Esophagus (tissue), 2 donors: Measurements from ENCODE around the gene SYTL2. TPM values are rescaled to one million over a fixed set of nuclear protein-coding genes. Genes with fewer than 3 reads are reported as not detected.
A peak's percentile ranks its signal among the peaks of the same experiment; 100 is the strongest.

Source experiments
- H3K27ac ChIP-seq, 2 donors: one replicate each; pipeline ENCODE4 v1.5.1; 2013; ENCODE audit warnings: low read depth in 2 of 2, mild to moderate bottlenecking in 2 of 2, inconsistent platforms in 1 of 2, low read length in 1 of 2, moderate library complexity in 1 of 2
- H3K27me3 ChIP-seq, 2 donors: one replicate each; pipeline ENCODE4 v1.6.1; 2013; ENCODE audit warnings: low read length in 2 of 2, control low read depth in 1 of 2, mild to moderate bottlenecking in 1 of 2; ENCODE audit not compliant: insufficient read depth in 2 of 2, control insufficient read depth in 1 of 2
- H3K36me3 ChIP-seq, 2 donors: one replicate each; pipeline ENCODE4 v1.6.1; 2013; ENCODE audit warnings: low read length in 1 of 2; ENCODE audit not compliant: control insufficient read depth in 2 of 2, insufficient read depth in 2 of 2
- H3K4me1 ChIP-seq, 2 donors: one replicate each; pipeline ENCODE4 v1.6.1; 2013; ENCODE audit warnings: low read length in 1 of 2; ENCODE audit not compliant: control insufficient read depth in 2 of 2, insufficient read depth in 2 of 2
- H3K4me3 ChIP-seq, 2 donors: one replicate each; pipeline ENCODE4 v1.5.1; 2013; ENCODE audit warnings: low read length in 2 of 2, mild to moderate bottlenecking in 2 of 2, low read depth in 1 of 2, moderate library complexity in 1 of 2
- H3K9me3 ChIP-seq, 2 donors: one replicate each; pipeline ENCODE4 v1.6.1; 2013; ENCODE audit warnings: mild to moderate bottlenecking in 2 of 2, low read depth in 1 of 2, low read length in 1 of 2, moderate library complexity in 1 of 2; ENCODE audit not compliant: control insufficient read depth in 2 of 2, insufficient read depth in 1 of 2
- WGBS, 2 donors: extraction: QIAGEN DNeasy Blood & Tissue Kit; methylation state at CpG; one replicate each; pipeline ENCODE4 v1.1.7; 2013; 5-methylcytosine and 5-hydroxymethylcytosine counted together
- polyA plus RNA-seq, 2 donors: library from polyadenylated mRNA; stranded (reverse); fragments of 200-250 nt; gene quantifications; one replicate each; pipeline ENCODE4 v1.2.3, GENCODE V29; 2013
- donor health status: healthy with polysubstance abuse.
- donor health status: Bipolar disorder and iron deficiency.

SYTL2 gene
- polyA plus RNA-seq, 2 donors: 3.4 to 5.0 TPM

GRCh38 chr11:85726381-85726780 is 84.6 kb downstream of the SYTL2 start:
- no peaks in the 10 kb centered on the region for H3K4me1 ChIP-seq
- no peaks in the 10 kb centered on the region for H3K36me3 ChIP-seq
- WGBS, 2 donors: 94% methylated on average over 3 of the region's 3 CpGs
- H3K27ac ChIP-seq: no peak overlapping the region
- no peaks in the 10 kb centered on the region for H3K9me3 ChIP-seq
- no peak overlapping the region for H3K4me3 ChIP-seq
- H3K27me3 ChIP-seq: peaks cover 0 to 2% of the 10 kb centered on the region in 2 donors

GRCh38 chr11:85725510-85726258 is 85.3 kb downstream of the SYTL2 start:
- H3K4me3 ChIP-seq: no peak overlapping the region
- 65 to 70% methylated on average over 3 of the region's 3 CpGs for WGBS, 2 donors
- H3K36me3 ChIP-seq: no peaks in the 10 kb centered on the region
- H3K27me3 ChIP-seq: peaks cover 0 to 2% of the 10 kb centered on the region in 2 donors
- no peaks in the 10 kb centered on the region for H3K9me3 ChIP-seq
- no peak overlapping the region for H3K27ac ChIP-seq
- no peaks in the 10 kb centered on the region for H3K4me1 ChIP-seq

- Histone ChIP-seq H3K4me1 (no peaks in the 10 kb centered on the region), H3K27me3 (peaks cover 0 to 2% of the 10 kb centered on the region in 2 donors), H3K4me3 (no peak overlapping the region), H3K36me3 (no peaks in the 10 kb centered on the region), H3K9me3 (no peaks in the 10 kb centered on the region), H3K27ac (no peak overlapping the region)
- WGBS, 2 donors: 75 to 79% methylated on average over 6 of the region's 6 CpGs
Observed at GRCh38 chr11:85724748-85725465, 86.0 kb downstream of the SYTL2 start.

- Histone ChIP-seq H3K4me3 (no peak overlapping the region), H3K27me3 (peaks cover 0 to 2% of the 10 kb centered on the region in 2 donors), H3K4me1 (no peaks in the 10 kb centered on the region), H3K27ac (no peak overlapping the region), H3K9me3 (no peaks in the 10 kb centered on the region), H3K36me3 (no peaks in the 10 kb centered on the region)
- WGBS, 2 donors: 72 to 73% methylated on average over 5 of the region's 5 CpGs
Observed at GRCh38 chr11:85723088-85723487, 87.9 kb downstream of the SYTL2 start.

GRCh38 chr11:85721191-85721590 is 89.8 kb downstream of the SYTL2 start:
- 82 to 87% methylated on average over 3 of the region's 3 CpGs for WGBS, 2 donors
- H3K4me3 ChIP-seq: no peak overlapping the region
- no peaks in the 10 kb centered on the region for H3K4me1 ChIP-seq
- no peak overlapping the region for H3K27ac ChIP-seq
- no peaks in the 10 kb centered on the region for H3K27me3 ChIP-seq
- H3K9me3 ChIP-seq: no peaks in the 10 kb centered on the region
- no peaks in the 10 kb centered on the region for H3K36me3 ChIP-seq

- H3K9me3 ChIP-seq: no peaks in the 10 kb centered on the region
Observed at GRCh38 chr11:85718991-85719807, 91.7 kb downstream of the SYTL2 start.

GRCh38 chr11:85718126-85718943 is 92.6 kb downstream of the SYTL2 start:
- no peaks in the 10 kb centered on the region for H3K4me1 ChIP-seq
- H3K9me3 ChIP-seq: no peaks in the 10 kb centered on the region
- no peaks in the 10 kb centered on the region for H3K27me3 ChIP-seq
- H3K27ac ChIP-seq: peak overlapping the region in 1 of 2 donors; percentile 27
- H3K36me3 ChIP-seq: no peaks in the 10 kb centered on the region
- 41 to 47% methylated on average over 7 of the region's 7 CpGs for WGBS, 2 donors
- no peak overlapping the region for H3K4me3 ChIP-seq

More at GRCh38 chr11:85718991-85719807, 91.7 kb downstream of the SYTL2 start:
- WGBS, 2 donors: 46 to 49% methylated on average over 10 of the region's 10 CpGs
- Histone ChIP-seq H3K27ac (peak overlapping the region in 1 of 2 donors; percentile 27), H3K27me3 (no peaks in the 10 kb centered on the region), H3K4me1 (no peaks in the 10 kb centered on the region), H3K4me3 (no peak overlapping the region), H3K36me3 (no peaks in the 10 kb centered on the region)

- Histone ChIP-seq H3K4me1 (no peaks in the 10 kb centered on the region), H3K4me3 (no peak overlapping the region), H3K36me3 (no peaks in the 10 kb centered on the region), H3K9me3 (no peaks in the 10 kb centered on the region), H3K27me3 (no peaks in the 10 kb centered on the region), H3K27ac (no peak overlapping the region)
- WGBS, 2 donors: 76 to 79% methylated on average over 2 of the region's 2 CpGs
Observed at GRCh38 chr11:85717429-85717828, 93.5 kb downstream of the SYTL2 start.

- Histone ChIP-seq H3K36me3 (no peaks in the 10 kb centered on the region), H3K9me3 (no peaks in the 10 kb centered on the region), H3K4me3 (no peak overlapping the region), H3K27ac (no peak overlapping the region), H3K4me1 (no peaks in the 10 kb centered on the region), H3K27me3 (no peaks in the 10 kb centered on the region)
- WGBS, 2 donors: 89 to 93% methylated on average over 3 of the region's 3 CpGs
Observed at GRCh38 chr11:85712953-85713352, 98.0 kb downstream of the SYTL2 start.
